ENCODE measurements around the gene CDCA7. TPM values are rescaled to one million over a fixed set of nuclear protein-coding genes. Genes with fewer than 3 reads are reported as not detected.

CDCA7 gene
- polyA plus RNA-seq, 1 of the 3 experiments (the other 2 are of a cell fraction): 19.1 TPM

DNA sequence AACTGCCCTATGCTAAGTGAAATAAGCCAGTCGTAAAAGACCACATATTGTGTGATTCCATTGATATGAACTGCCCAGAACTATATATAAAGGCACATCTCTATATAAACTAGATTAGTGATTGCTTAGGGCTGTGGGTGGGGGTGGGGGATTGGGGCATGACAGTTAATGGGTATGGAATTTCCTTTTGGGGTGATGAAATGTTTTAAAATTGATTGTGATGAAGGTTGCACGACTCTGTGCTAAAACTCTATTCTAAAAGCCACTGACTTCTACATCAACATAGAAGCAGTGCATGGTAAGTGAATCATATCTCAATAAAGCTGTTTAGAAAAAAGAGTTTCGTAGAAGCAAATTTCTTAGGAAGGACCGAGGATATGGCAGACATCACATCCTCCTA lies 53.0 kb downstream of the CDCA7 start:
- Histone ChIP-seq H3K36me3 (replicated peaks in 1 of 2; ENCODE audit: control insufficient read depth in 1 of 2, insufficient read depth in 2 of 2, low read length in 1 of 2) (no peaks in the 10 kb centered on the region), H3K4me3 (ENCODE audit: low read depth in 2 of 2, low read length in 1 of 2) (no peak overlapping the region; a peak in 1 of 4 replicates), H3K4me2 (no peak overlapping the region), H3K27me3 (ENCODE audit: insufficient read depth) (peaks cover 12% of the 10 kb centered on the region), H3F3A (replicated peaks; ENCODE audit: insufficient read depth) (no peaks in the 10 kb centered on the region), H3K4me1 (ENCODE audit: control insufficient read depth in 1 of 2, insufficient read depth in 2 of 2, low read depth in 1 of 2, low read length in 1 of 2) (peaks cover 0 to 4% of the 10 kb centered on the region in 2 experiments; a peak in 1 of 4 replicates), H3K79me2 (ENCODE audit: insufficient read depth) (no peaks in the 10 kb centered on the region), H3K9me3 (no peaks in the 10 kb centered on the region), H2AFZ (ENCODE audit: low read depth) (no peak overlapping the region), H4K20me1 (ENCODE audit: insufficient read depth) (no peaks in the 10 kb centered on the region), H3K9me2 (no peaks in the 10 kb centered on the region), H3K27ac (ENCODE audit: low read depth in 2 of 2, low read length in 1 of 2) (no peak overlapping the region), H3K9ac (no peak overlapping the region)
- WGBS (ENCODE audit: low lambda C conversion rate): 63% methylated on average over 4 of the region's 4 CpGs
- DNase-seq: no peak
- TF ChIP-seq YY1 (IDR thresholded peaks at IDR 0.05; ENCODE audit: low read depth): no peak
- TF ChIP-seq TAF1 (IDR thresholded peaks at IDR 0.05; ENCODE audit: borderline replicate concordance, low read depth, low read length): no peak
- no peak for TF ChIP-seq SMC3 (IDR thresholded peaks at IDR 0.05; ENCODE audit: low read depth, low read length)
- no peak for TF ChIP-seq NRF1 (IDR thresholded peaks at IDR 0.05; ENCODE audit: low read depth, low read length)
- TF ChIP-seq, protein P1, sequence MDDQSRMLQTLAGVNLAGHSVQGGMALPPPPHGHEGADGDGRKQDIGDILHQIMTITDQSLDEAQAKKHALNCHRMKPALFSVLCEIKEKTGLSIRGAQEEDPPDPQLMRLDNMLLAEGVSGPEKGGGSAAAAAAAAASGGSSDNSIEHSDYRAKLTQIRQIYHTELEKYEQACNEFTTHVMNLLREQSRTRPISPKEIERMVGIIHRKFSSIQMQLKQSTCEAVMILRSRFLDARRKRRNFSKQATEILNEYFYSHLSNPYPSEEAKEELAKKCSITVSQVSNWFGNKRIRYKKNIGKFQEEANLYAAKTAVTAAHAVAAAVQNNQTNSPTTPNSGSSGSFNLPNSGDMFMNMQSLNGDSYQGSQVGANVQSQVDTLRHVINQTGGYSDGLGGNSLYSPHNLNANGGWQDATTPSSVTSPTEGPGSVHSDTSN (IDR thresholded peaks at IDR 0.05): no peak
- TF ChIP-seq CHD2 (IDR thresholded peaks at IDR 0.05; ENCODE audit: low read length, partially characterized antibody): no peak
- no peak for TF ChIP-seq SIN3A (IDR thresholded peaks at IDR 0.05; ENCODE audit: borderline replicate concordance, low read depth, low read length)
- no peak for TF ChIP-seq FOSL2 (IDR thresholded peaks at IDR 0.05; ENCODE audit: borderline replicate concordance, low read depth)
- TF ChIP-seq NFIC (IDR thresholded peaks at IDR 0.05; ENCODE audit: borderline replicate concordance): no peak
- no peak for TF ChIP-seq MEF2A (IDR thresholded peaks at IDR 0.05; ENCODE audit: borderline replicate concordance, low read depth)
- no peak for TF ChIP-seq RCOR1 (IDR thresholded peaks at IDR 0.05; ENCODE audit: low read length)
- TF ChIP-seq POLR2AphosphoS5 (IDR thresholded peaks at IDR 0.05; ENCODE audit: low read depth, low read length): no peak
- TF ChIP-seq, protein P2, sequence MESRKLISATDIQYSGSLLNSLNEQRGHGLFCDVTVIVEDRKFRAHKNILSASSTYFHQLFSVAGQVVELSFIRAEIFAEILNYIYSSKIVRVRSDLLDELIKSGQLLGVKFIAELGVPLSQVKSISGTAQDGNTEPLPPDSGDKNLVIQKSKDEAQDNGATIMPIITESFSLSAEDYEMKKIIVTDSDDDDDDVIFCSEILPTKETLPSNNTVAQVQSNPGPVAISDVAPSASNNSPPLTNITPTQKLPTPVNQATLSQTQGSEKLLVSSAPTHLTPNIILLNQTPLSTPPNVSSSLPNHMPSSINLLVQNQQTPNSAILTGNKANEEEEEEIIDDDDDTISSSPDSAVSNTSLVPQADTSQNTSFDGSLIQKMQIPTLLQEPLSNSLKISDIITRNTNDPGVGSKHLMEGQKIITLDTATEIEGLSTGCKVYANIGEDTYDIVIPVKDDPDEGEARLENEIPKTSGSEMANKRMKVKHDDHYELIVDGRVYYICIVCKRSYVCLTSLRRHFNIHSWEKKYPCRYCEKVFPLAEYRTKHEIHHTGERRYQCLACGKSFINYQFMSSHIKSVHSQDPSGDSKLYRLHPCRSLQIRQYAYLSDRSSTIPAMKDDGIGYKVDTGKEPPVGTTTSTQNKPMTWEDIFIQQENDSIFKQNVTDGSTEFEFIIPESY (IDR thresholded peaks at IDR 0.05; ENCODE audit: borderline replicate concordance, low read depth): no peak
- TF ChIP-seq EZH2phosphoT487 (IDR thresholded peaks at IDR 0.05; ENCODE audit: borderline replicate concordance, low read depth): no peak
- no peak for TF ChIP-seq GABPA (IDR thresholded peaks at IDR 0.05; ENCODE audit: low read depth)
- TF ChIP-seq, protein P3, sequence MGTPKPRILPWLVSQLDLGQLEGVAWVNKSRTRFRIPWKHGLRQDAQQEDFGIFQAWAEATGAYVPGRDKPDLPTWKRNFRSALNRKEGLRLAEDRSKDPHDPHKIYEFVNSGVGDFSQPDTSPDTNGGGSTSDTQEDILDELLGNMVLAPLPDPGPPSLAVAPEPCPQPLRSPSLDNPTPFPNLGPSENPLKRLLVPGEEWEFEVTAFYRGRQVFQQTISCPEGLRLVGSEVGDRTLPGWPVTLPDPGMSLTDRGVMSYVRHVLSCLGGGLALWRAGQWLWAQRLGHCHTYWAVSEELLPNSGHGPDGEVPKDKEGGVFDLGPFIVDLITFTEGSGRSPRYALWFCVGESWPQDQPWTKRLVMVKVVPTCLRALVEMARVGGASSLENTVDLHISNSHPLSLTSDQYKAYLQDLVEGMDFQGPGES (IDR thresholded peaks at IDR 0.05; ENCODE audit: low read depth, low read length): no peak
- no peak for TF ChIP-seq TEAD4 (IDR thresholded peaks at IDR 0.05; ENCODE audit: borderline replicate concordance, insufficient read depth)
- no peak for TF ChIP-seq ELF1 (IDR thresholded peaks at IDR 0.05)
- POLR2A ChIA-PET: no interaction called here
- CTCF ChIA-PET: interaction anchor here (2.1 kb wide), 1 partner anchor 42 kb away, joined by 6 read pairs; no protein-coding TSS in a partner anchor
